SK-N-SH (cell line): ENCODE measurements around the gene NAV2.

ENCODE experiments used
- CHD2 ChIP-seq: fragments of 150-350 bp; IDR thresholded peaks from 2 replicates; pipeline ENCODE4 v1.6.1; 2018; ENCODE audit warnings: low read length; ENCODE audit not compliant: partially characterized antibody
- GABPA ChIP-seq: IDR thresholded peaks from 2 replicates; pipeline ENCODE4 v1.4.0; 2012; ENCODE audit warnings: low read depth, mild to moderate bottlenecking
- GATA2 ChIP-seq: sonication (generic); formaldehyde crosslinking; IDR thresholded peaks from 2 replicates; pipeline ENCODE4 v1.5.0; 2020; ENCODE audit warnings: mild to moderate bottlenecking, missing genetic modification reagents
- MXI1 ChIP-seq: IDR thresholded peaks from 2 replicates; pipeline ENCODE4 v1.6.1; 2012; ENCODE audit warnings: mild to moderate bottlenecking, low read depth, low read length, improper control_type of control experiment
- POLR2AphosphoS5 ChIP-seq: IDR thresholded peaks from 2 replicates; pipeline ENCODE4 v1.6.1; 2012; ENCODE audit warnings: low read depth, low read length
- SIN3A ChIP-seq: IDR thresholded peaks from 2 replicates; pipeline ENCODE4 v1.6.1; 2012; ENCODE audit warnings: low read depth, mild to moderate bottlenecking, low read length, moderate library complexity, borderline replicate concordance
- TF ChIP-seq, protein P1 (sequence below): fragments of 200-600 bp; sonication (generic); IDR thresholded peaks from 2 replicates; pipeline ENCODE4 v1.6.1; 2017; ENCODE audit warnings: antibody characterized with exemption, mild to moderate bottlenecking, moderate library complexity

DNA sequence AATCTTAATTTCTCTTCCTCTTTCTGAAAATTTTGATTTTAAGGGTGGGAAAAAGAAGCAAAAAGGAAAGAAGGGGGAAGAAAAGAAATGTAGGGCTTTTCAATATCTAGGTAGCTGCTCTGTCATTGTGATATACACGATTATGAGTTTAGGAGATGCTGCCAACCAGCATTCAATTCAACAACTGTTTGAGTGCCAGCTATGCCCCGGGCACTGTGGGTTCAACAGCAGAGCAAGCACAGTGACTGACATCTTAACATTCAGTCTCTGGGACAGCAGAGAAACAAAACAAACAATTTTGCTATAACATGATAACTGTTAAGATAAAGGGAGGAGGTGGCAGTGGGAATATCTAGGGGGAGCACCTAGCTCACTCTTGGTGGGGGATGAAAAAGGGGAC lies 356.1 kb downstream of the NAV2 start:
- TF ChIP-seq GABPA (no peak), GATA2 (no peak), MXI1 (no peak), POLR2AphosphoS5 (no peak), CHD2 (no peak), SIN3A (no peak)
- TF ChIP-seq, protein P1, sequence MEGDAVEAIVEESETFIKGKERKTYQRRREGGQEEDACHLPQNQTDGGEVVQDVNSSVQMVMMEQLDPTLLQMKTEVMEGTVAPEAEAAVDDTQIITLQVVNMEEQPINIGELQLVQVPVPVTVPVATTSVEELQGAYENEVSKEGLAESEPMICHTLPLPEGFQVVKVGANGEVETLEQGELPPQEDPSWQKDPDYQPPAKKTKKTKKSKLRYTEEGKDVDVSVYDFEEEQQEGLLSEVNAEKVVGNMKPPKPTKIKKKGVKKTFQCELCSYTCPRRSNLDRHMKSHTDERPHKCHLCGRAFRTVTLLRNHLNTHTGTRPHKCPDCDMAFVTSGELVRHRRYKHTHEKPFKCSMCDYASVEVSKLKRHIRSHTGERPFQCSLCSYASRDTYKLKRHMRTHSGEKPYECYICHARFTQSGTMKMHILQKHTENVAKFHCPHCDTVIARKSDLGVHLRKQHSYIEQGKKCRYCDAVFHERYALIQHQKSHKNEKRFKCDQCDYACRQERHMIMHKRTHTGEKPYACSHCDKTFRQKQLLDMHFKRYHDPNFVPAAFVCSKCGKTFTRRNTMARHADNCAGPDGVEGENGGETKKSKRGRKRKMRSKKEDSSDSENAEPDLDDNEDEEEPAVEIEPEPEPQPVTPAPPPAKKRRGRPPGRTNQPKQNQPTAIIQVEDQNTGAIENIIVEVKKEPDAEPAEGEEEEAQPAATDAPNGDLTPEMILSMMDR: no peak
